ENCODE results near the gene MYPOP. TPM values are rescaled to one million over a fixed set of nuclear protein-coding genes. Genes with fewer than 3 reads are reported as not detected.

MYPOP gene
- total and polyA plus RNA-seq, 2 donors (not counting 3 experiments of a cell fraction or from before 2014, with no cell fraction given): 3.9 to 9.0 TPM

DNA sequence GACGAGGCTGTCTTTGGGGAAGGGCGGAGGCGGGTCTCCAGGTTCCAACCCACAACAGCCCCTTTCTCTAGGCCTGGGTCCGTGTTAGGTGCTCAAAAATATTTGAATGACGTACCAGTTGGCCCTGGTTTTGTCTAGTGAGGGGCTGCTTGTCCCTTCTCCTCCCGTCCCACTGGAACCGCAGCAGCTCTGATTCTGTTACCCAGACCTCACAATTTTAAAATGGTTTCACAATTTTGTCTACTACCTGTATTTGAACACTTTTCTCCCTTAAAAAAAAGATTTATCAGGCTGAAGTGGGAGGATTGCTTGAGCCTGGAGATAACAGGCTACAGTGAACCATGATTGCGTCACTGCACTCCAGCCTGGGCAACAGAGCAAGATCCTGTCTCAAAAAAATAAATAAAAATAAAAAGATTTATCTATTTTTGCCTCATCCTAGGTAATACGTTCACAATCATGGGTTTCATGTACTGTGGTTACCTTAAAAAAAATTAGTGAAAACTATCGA, 15.2 kb downstream of the MYPOP start:
- H3K27me3 ChIP-seq (ENCODE audit: control insufficient read depth in 2 of 2, insufficient read depth in 2 of 2, low read length in 2 of 2): no peaks in the 10 kb centered on the region
- intact Hi-C loops (cut with micrococcal nuclease) (loop anchor here (1.0 kb wide), 1 partner anchor 40 kb away; no protein-coding TSS in a partner anchor), dilution Hi-C loops (cut with MboI; ENCODE audit: extremely low pct_ligation_motif_present, low sequenced_read_pairs) (no loop called here)
- no peaks in the 10 kb centered on the region for H3K36me3 ChIP-seq (ENCODE audit: control insufficient read depth in 2 of 2, extremely low read depth in 1 of 2, insufficient read depth in 2 of 2, low read length in 2 of 2)
- ChIA-PET CTCF (interaction anchor here (1.2 to 3.3 kb wide), 2 partner anchors 24 to 70 kb away, joined by 10 to 21 read pairs; partner anchors contain the start of genes FOXA3 and SYMPK), POLR2A (interaction anchor here (0.8 to 1.4 kb wide), 2 partner anchors 23 to 69 kb away, joined by 3 to 4 read pairs; partner anchors contain the start of gene FOXA3)
- H3K9ac ChIP-seq (replicated peaks; ENCODE audit: extremely low read depth, insufficient read depth, low read length): peak overlapping the region; percentile 81
- no peaks in the 10 kb centered on the region for H3K9me3 ChIP-seq (replicated peaks; ENCODE audit: control insufficient read depth, insufficient read depth, low read length)
- BruUV-seq (replicated peaks): TSS peak; percentile 92
- peak overlapping the region; percentile 80 for H2AFZ ChIP-seq (ENCODE audit: low read depth, low read length)
- peaks cover 3% of the 10 kb centered on the region for H3K79me2 ChIP-seq (ENCODE audit: control insufficient read depth, insufficient read depth, low read length)
- H3K4me3 ChIP-seq (replicated peaks in 1 of 3; ENCODE audit: insufficient read depth in 1 of 3, low read depth in 1 of 3, low read length in 3 of 3): peak overlapping the region in 2 of 3 experiments; percentile 57 to 94
- H3K4me1 ChIP-seq (ENCODE audit: control insufficient read depth, extremely low read depth, insufficient read depth, low read length): peaks cover 10% of the 10 kb centered on the region
- peak overlapping the region; percentile 80 for H3K27ac ChIP-seq (ENCODE audit: insufficient read depth, low read depth, low read length)
- FAIRE-seq (peak; percentile 4), DNase-seq (ENCODE audit: low read depth, low spot score) (no peak)
- TF ChIP-seq GATA2 (IDR thresholded peaks at IDR 0.05; ENCODE audit: insufficient read depth, insufficient read length, low read depth, low read length) (no peak), FOS (IDR thresholded peaks at IDR 0.05; ENCODE audit: borderline replicate concordance, insufficient read depth, low read length) (no peak), EZH2 (IDR thresholded peaks at IDR 0.05; ENCODE audit: borderline replicate concordance, low read depth, low read length, severe bottlenecking) (no peak), MYC (IDR thresholded peaks at IDR 0.05; ENCODE audit: low read depth, low read length) (no peak), POLR2AphosphoS5 (IDR thresholded peaks at IDR 0.05; ENCODE audit: insufficient read depth, low read depth, low read length) (no peak), POLR2A (IDR thresholded peaks at IDR 0.05; ENCODE audit: low read depth, low read length) (no peak), JUN (IDR thresholded peaks at IDR 0.05; ENCODE audit: borderline replicate concordance, insufficient read depth, insufficient read length, low read depth) (no peak)
- TF ChIP-seq, protein P1, sequence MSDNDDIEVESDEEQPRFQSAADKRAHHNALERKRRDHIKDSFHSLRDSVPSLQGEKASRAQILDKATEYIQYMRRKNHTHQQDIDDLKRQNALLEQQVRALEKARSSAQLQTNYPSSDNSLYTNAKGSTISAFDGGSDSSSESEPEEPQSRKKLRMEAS (IDR thresholded peaks at IDR 0.05; ENCODE audit: insufficient read depth, insufficient read length): no peak
- TF ChIP-seq, protein P2, sequence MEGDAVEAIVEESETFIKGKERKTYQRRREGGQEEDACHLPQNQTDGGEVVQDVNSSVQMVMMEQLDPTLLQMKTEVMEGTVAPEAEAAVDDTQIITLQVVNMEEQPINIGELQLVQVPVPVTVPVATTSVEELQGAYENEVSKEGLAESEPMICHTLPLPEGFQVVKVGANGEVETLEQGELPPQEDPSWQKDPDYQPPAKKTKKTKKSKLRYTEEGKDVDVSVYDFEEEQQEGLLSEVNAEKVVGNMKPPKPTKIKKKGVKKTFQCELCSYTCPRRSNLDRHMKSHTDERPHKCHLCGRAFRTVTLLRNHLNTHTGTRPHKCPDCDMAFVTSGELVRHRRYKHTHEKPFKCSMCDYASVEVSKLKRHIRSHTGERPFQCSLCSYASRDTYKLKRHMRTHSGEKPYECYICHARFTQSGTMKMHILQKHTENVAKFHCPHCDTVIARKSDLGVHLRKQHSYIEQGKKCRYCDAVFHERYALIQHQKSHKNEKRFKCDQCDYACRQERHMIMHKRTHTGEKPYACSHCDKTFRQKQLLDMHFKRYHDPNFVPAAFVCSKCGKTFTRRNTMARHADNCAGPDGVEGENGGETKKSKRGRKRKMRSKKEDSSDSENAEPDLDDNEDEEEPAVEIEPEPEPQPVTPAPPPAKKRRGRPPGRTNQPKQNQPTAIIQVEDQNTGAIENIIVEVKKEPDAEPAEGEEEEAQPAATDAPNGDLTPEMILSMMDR (IDR thresholded peaks at IDR 0.05; ENCODE audit: extremely low read depth in 1 of 2, insufficient read depth in 1 of 2, low read depth in 1 of 2, low read length in 2 of 2): no peak
- H3K4me2 ChIP-seq (ENCODE audit: insufficient read depth, low read length): peak overlapping the region; percentile 74
- no peaks in the 10 kb centered on the region for H4K20me1 ChIP-seq (replicated peaks; ENCODE audit: control insufficient read depth, extremely low read depth, insufficient read depth, low read length)
- H3K9me1 ChIP-seq (replicated peaks; ENCODE audit: control insufficient read depth, extremely low read depth, insufficient read depth, low read length): no peaks in the 10 kb centered on the region

Measured in endothelial cell of umbilical vein (primary cell).